H1 (cell line): Measurements from ENCODE around the gene COMMD6. TPM values are rescaled to one million over a fixed set of nuclear protein-coding genes. Genes with fewer than 3 reads are reported as not detected.

ENCODE experiments used
- CTCF ChIA-PET: fragments of 300-600 bp; sonication (Branson Sonifier 250); formaldehyde crosslinking; loops from one replicate; lab custom pipeline; 2021; ENCODE audit not compliant: partially characterized antibody; lab: Charles Lee
- POLR2A ChIA-PET: fragments of 300-600 bp; sonication (Branson Sonifier 250); formaldehyde crosslinking; loops from one replicate; lab custom pipeline; 2021; ENCODE audit warnings: inconsistent platforms; ENCODE audit not compliant: partially characterized antibody; lab: Charles Lee
- DNase-seq, 2 experiments: peaks; one replicate each; pipeline versions ENCODE4 v3.0.0 to v3.0.0-alpha.2; 2010 to 2022; ENCODE audit warnings: low spot score in 2 of 2, low read depth in 1 of 2, mixed read lengths in 1 of 2
- FAIRE-seq: peaks from 2 replicates; lab custom pipeline; 2011; peaks lifted over from hg19 to GRCh38; lab: Jason Lieb, UNC
- H2AFZ ChIP-seq: 2 replicates; pipeline ENCODE4 v1.8.1; 2012; ENCODE audit warnings: low read length, inconsistent platforms
- H2AK5ac ChIP-seq: 2 replicates; pipeline ENCODE4 v1.6.1; 2013; ENCODE audit warnings: low read depth, low read length
- H2BK120ac ChIP-seq: replicated peaks from 2 replicates; pipeline ENCODE3; 2013; ENCODE audit warnings: low read depth, low read length, inconsistent platforms
- H2BK12ac ChIP-seq: 2 replicates; pipeline ENCODE4 v1.6.1; 2013; ENCODE audit warnings: low read depth, low read length
- H2BK15ac ChIP-seq: 2 replicates; pipeline ENCODE4 v1.6.1; 2013; ENCODE audit warnings: low read length
- H2BK20ac ChIP-seq: 2 replicates; pipeline ENCODE4 v1.6.1; 2013; ENCODE audit warnings: low read length
- H2BK5ac ChIP-seq: 2 replicates; pipeline ENCODE4 v1.6.1; 2013; ENCODE audit warnings: low read depth, low read length
- H3K14ac ChIP-seq: 2 replicates; pipeline ENCODE4 v1.6.1; 2013; ENCODE audit warnings: inconsistent platforms; ENCODE audit not compliant: insufficient read length
- H3K18ac ChIP-seq: 2 replicates; pipeline ENCODE4 v1.6.1; 2013; ENCODE audit warnings: low read length; ENCODE audit errors: extremely low read depth
- H3K23ac ChIP-seq: 2 replicates; pipeline ENCODE4 v1.6.1; 2013; ENCODE audit warnings: inconsistent platforms; ENCODE audit not compliant: insufficient read length
- H3K23me2 ChIP-seq: 2 replicates; pipeline ENCODE4 v1.6.1; 2013; ENCODE audit warnings: low read depth, low read length
- H3K27ac ChIP-seq: 2 replicates; pipeline ENCODE4 v1.6.1; 2011; ENCODE audit warnings: low read depth, low read length, inconsistent platforms
- H3K27me3 ChIP-seq, 4 experiments: replicated peaks in 1 of 4; 1 replicate in 1 of 4; 2 replicates in 3 of 4; pipeline versions ENCODE4 v1.6.1 to v1.8.1; 2011 to 2013; ENCODE audit warnings: low read length in 3 of 4, mild to moderate bottlenecking in 3 of 4, inconsistent platforms in 2 of 4, mixed read lengths in 2 of 4, moderate library complexity in 1 of 4; ENCODE audit not compliant: control insufficient read depth in 3 of 4, insufficient read depth in 3 of 4; ENCODE audit errors: extremely low read depth in 1 of 4
- H3K36me3 ChIP-seq, 4 experiments: 2 replicates each; pipeline versions ENCODE4 v1.6.1 to v1.8.1; 2011 to 2013; ENCODE audit warnings: mild to moderate bottlenecking in 4 of 4, low read length in 3 of 4, moderate library complexity in 2 of 4, control low read depth in 1 of 4, inconsistent platforms in 1 of 4; ENCODE audit not compliant: insufficient read depth in 4 of 4, control insufficient read depth in 2 of 4
- H3K4ac ChIP-seq: replicated peaks from 2 replicates; pipeline ENCODE3; 2013; ENCODE audit warnings: low read length, low read depth, mixed read lengths, inconsistent platforms; ENCODE audit not compliant: insufficient read length
- H3K4me1 ChIP-seq, 4 experiments: replicated peaks in 1 of 4; 1 replicate in 1 of 4; 2 replicates in 3 of 4; pipeline versions ENCODE4 v1.6.1 to v1.8.1; 2011 to 2013; ENCODE audit warnings: low read length in 3 of 4, inconsistent platforms in 2 of 4, mixed read lengths in 1 of 4; ENCODE audit not compliant: insufficient read depth in 4 of 4, control insufficient read depth in 3 of 4
- H3K4me2 ChIP-seq, 2 experiments: 2 replicates each; pipeline versions ENCODE4 v1.6.1 to v1.8.1; 2011 to 2013; ENCODE audit warnings: low read depth in 2 of 2, low read length in 2 of 2, control low read depth in 1 of 2, inconsistent platforms in 1 of 2, mild to moderate bottlenecking in 1 of 2; ENCODE audit not compliant: insufficient read depth in 1 of 2
- H3K4me3 ChIP-seq, 4 experiments: fragments of 200-600, 300-600 bp in 1 of 4; sonication (generic), shearing (Covaris generic), sonication (Bioruptor Twin) in 1 of 4; 2 replicates each; pipeline versions ENCODE4 v1.5.1 to v1.8.1; 2011 to 2016; ENCODE audit warnings: low read length in 4 of 4, low read depth in 3 of 4, control low read depth in 2 of 4, inconsistent platforms in 2 of 4, mild to moderate bottlenecking in 2 of 4, mixed read lengths in 1 of 4, moderate library complexity in 1 of 4; ENCODE audit not compliant: insufficient read depth in 2 of 4; ENCODE audit errors: extremely low read depth in 1 of 4
- H3K56ac ChIP-seq: replicated peaks from 2 replicates; pipeline ENCODE3; 2013; ENCODE audit warnings: low read depth, mild to moderate bottlenecking, mixed read lengths, low read length, inconsistent platforms; ENCODE audit not compliant: insufficient read length
- H3K79me1 ChIP-seq: 2 replicates; pipeline ENCODE4 v1.6.1; 2013; ENCODE audit warnings: low read depth, low read length, control low read depth
- H3K79me2 ChIP-seq, 2 experiments: 2 replicates each; pipeline versions ENCODE4 v1.6.1 to v1.8.1; 2012 to 2013; ENCODE audit warnings: low read length in 2 of 2, mild to moderate bottlenecking in 2 of 2, inconsistent platforms in 1 of 2; ENCODE audit not compliant: insufficient read depth in 2 of 2, control insufficient read depth in 1 of 2
- H3K9ac ChIP-seq, 4 experiments: replicated peaks in 1 of 4; 1 replicate in 1 of 4; 2 replicates in 3 of 4; pipeline versions ENCODE4 v1.6.1 to v1.8.1; 2011 to 2013; ENCODE audit warnings: low read depth in 3 of 4, low read length in 3 of 4, control low read depth in 2 of 4, mild to moderate bottlenecking in 2 of 4, moderate library complexity in 2 of 4, inconsistent platforms in 1 of 4; ENCODE audit errors: extremely low read depth in 1 of 4
- H3K9me3 ChIP-seq, 2 experiments: 2 replicates each; pipeline versions ENCODE4 v1.6.1 to v1.8.1; 2012 to 2013; ENCODE audit warnings: mild to moderate bottlenecking in 2 of 2, moderate library complexity in 2 of 2, control low read depth in 1 of 2, inconsistent platforms in 1 of 2, low read depth in 1 of 2, low read length in 1 of 2, mixed read lengths in 1 of 2; ENCODE audit not compliant: insufficient read depth in 2 of 2
- H4K20me1 ChIP-seq, 2 experiments: replicated peaks in 1 of 2; 2 replicates each; pipeline versions ENCODE3 to v1.8.1; 2011 to 2013; ENCODE audit warnings: inconsistent platforms in 2 of 2, low read length in 2 of 2, mild to moderate bottlenecking in 1 of 2; ENCODE audit not compliant: insufficient read depth in 2 of 2, control insufficient read depth in 1 of 2
- H4K5ac ChIP-seq: 2 replicates; pipeline ENCODE4 v1.6.1; 2013; ENCODE audit warnings: low read length, low read depth, mixed read lengths, inconsistent platforms; ENCODE audit not compliant: insufficient read length
- H4K8ac ChIP-seq: 2 replicates; pipeline ENCODE4 v1.8.0; 2013; ENCODE audit warnings: mild to moderate bottlenecking, moderate library complexity, low read length, inconsistent platforms; ENCODE audit not compliant: insufficient read depth; ENCODE audit errors: extremely low read depth
- H4K91ac ChIP-seq: replicated peaks from 2 replicates; pipeline ENCODE3; 2013; ENCODE audit warnings: low read length, mixed read lengths, inconsistent platforms; ENCODE audit not compliant: insufficient read length
- ATF2 ChIP-seq: IDR thresholded peaks from 2 replicates; pipeline ENCODE4 v1.6.1; 2012; ENCODE audit warnings: low read length, inconsistent platforms
- ATF3 ChIP-seq: IDR thresholded peaks from 2 replicates; pipeline ENCODE4 v1.6.1; 2011; ENCODE audit warnings: low read depth, mild to moderate bottlenecking, low read length; ENCODE audit not compliant: insufficient read depth
- CEBPB ChIP-seq: IDR thresholded peaks from 2 replicates; pipeline ENCODE4 v1.6.1; 2012; ENCODE audit warnings: low read depth, low read length
- HDAC2 ChIP-seq, 2 experiments: fragments of 300-600 bp in 1 of 2; sonication (generic) in 1 of 2; IDR thresholded peaks; 2 replicates each; pipeline ENCODE4 v1.6.1; 2011 to 2012; ENCODE audit warnings: low read depth in 2 of 2, low read length in 2 of 2, mild to moderate bottlenecking in 2 of 2, moderate library complexity in 2 of 2, borderline replicate concordance in 1 of 2, inconsistent platforms in 1 of 2
- NANOG ChIP-seq: IDR thresholded peaks from 2 replicates; pipeline ENCODE4 v1.6.1; 2011; ENCODE audit warnings: low read length, low read depth, mild to moderate bottlenecking, inconsistent platforms; ENCODE audit not compliant: insufficient read depth, poor library complexity, severe bottlenecking
- SIRT6 ChIP-seq: IDR thresholded peaks from one replicate; pipeline ENCODE4 v1.7.1; 2012; ENCODE audit warnings: low read length, inconsistent platforms
- WGBS, 2 experiments: shearing (Covaris generic) in 1 of 2; methylation state at CpG; one replicate each; pipeline versions ENCODE4 v1.1.6 to v1.1.7; 2013 to 2015; ENCODE audit warnings: low lambda C conversion rate in 2 of 2, mixed read lengths in 2 of 2, inconsistent platforms in 1 of 2, low coverage in 1 of 2, missing lambda C conversion rate in 1 of 2; ENCODE audit not compliant: insufficient replicate concordance in 2 of 2, insufficient coverage in 1 of 2, insufficient read length in 1 of 2; ENCODE audit errors: extremely low coverage in 1 of 2, missing lambda C conversion rate in 1 of 2; 5-methylcytosine and 5-hydroxymethylcytosine counted together
- polyA plus RNA-seq, 7 experiments: library from polyadenylated mRNA; depleted of rRNA in 3 of 7; stranded (reverse) in 5 of 7; unstranded in 2 of 7; fragments of >200 nt in 5 of 7; fragments of 200-250 nt in 2 of 7; gene quantifications; 1 replicate in 5 of 7; 2 replicates in 1 of 7; 4 replicates in 1 of 7; pipeline versions ENCODE4 v1.2.1 to v1.2.3, GENCODE V29; 2011 to 2013; ENCODE audit warnings: missing spikeins in 2 of 7, mixed read lengths in 2 of 7
- total RNA-seq: library from RNA; stranded (reverse); fragmentation: NEBNext Ultra II Directional; extraction: Animal tissue kit (Norgen Biotek cat#: 25700); gene quantifications from 2 replicates; pipeline ENCODE4 v1.2.1, GENCODE V29; 2021

COMMD6 gene
- total and polyA plus RNA-seq, 2 of the 8 experiments (the other 6 are each of a cell fraction or from before 2014, with no cell fraction given), result 53.2 to 122 TPM

GRCh38 chr13:75541287-75541686, 3.6 kb upstream of the COMMD6 start:
- no peak overlapping the region for H2BK120ac ChIP-seq
- no peak overlapping the region for H2AFZ ChIP-seq
- POLR2A ChIA-PET, result no interaction called here
- H4K8ac ChIP-seq, result no peak overlapping the region
- TF ChIP-seq ATF2 (no peak), NANOG (no peak), SIRT6 (no peak), CEBPB (no peak), ATF3 (no peak), HDAC2 (IDR thresholded peaks at IDR 0.05; ENCODE audit: borderline replicate concordance in 1 of 2, low read depth in 2 of 2, low read length in 2 of 2) (no peak)
- peaks cover 0 to 5% (median 0%) of the 10 kb centered on the region in 4 experiments; a peak in 1 of 7 replicates for H3K4me1 ChIP-seq
- WGBS, 2 experiments, result 87% methylated on average over 4 of the region's 4 CpGs; no CpG with 5 or more reads in 1 of the 2 experiments
- H4K20me1 ChIP-seq, result no peaks in the 10 kb centered on the region
- no peak overlapping the region for H2BK5ac ChIP-seq
- H2BK12ac ChIP-seq, result no peak overlapping the region
- no peak overlapping the region for H2BK15ac ChIP-seq
- H3K23me2 ChIP-seq, result no peaks in the 10 kb centered on the region; the same call in 1 of the 2 replicates
- CTCF ChIA-PET, result interaction anchor here (0.9 to 1.8 kb wide), 6 partner anchors 8 to 67 kb away, joined by 3 to 7 read pairs (median 3); partner anchors contain the start of genes TBC1D4 and UCHL3
- H3K4me3 ChIP-seq, result no peak overlapping the region
- no peak overlapping the region for H3K4me2 ChIP-seq
- H3K36me3 ChIP-seq, result peaks cover 0 to 1% (median 0%) of the 10 kb centered on the region in 4 experiments; a peak in 2 of 8 replicates
- H2BK20ac ChIP-seq, result no peak overlapping the region
- H3K27me3 ChIP-seq, result no peaks in the 10 kb centered on the region
- no peak overlapping the region for H3K4ac ChIP-seq
- H3K27ac ChIP-seq, result no peak overlapping the region
- H3K23ac ChIP-seq, result no peak overlapping the region
- no peak overlapping the region for H3K56ac ChIP-seq
- DNase-seq (no peak), FAIRE-seq (no peak)
- H4K91ac ChIP-seq, result no peak overlapping the region
- peaks cover 4% of the 10 kb centered on the region; the same call in 1 of the 2 replicates for H3K79me1 ChIP-seq
- H2AK5ac ChIP-seq, result no peak overlapping the region
- no peak overlapping the region for H3K9ac ChIP-seq
- H3K79me2 ChIP-seq, result peaks cover 0 to 12% of the 10 kb centered on the region in 2 experiments; a peak in 2 of 4 replicates
- no peaks in the 10 kb centered on the region for H3K9me3 ChIP-seq
- H4K5ac ChIP-seq, result no peak overlapping the region
- H3K18ac ChIP-seq, result no peak overlapping the region
- no peak overlapping the region for H3K14ac ChIP-seq
